Ovary (tissue), 3 donors: ENCODE results near the gene FAM107A.

ENCODE experiments used
- EP300 ChIP-seq: sonication (generic); formaldehyde crosslinking; IDR thresholded peaks from one replicate; pipeline ENCODE4 v1.6.1; 2017; ENCODE audit warnings: antibody characterized with exemption
- POLR2A ChIP-seq: fragments of 450-650 bp; IDR thresholded peaks from one replicate; pipeline ENCODE4 v1.6.1; 2017; ENCODE audit warnings: antibody characterized with exemption, mild to moderate bottlenecking, moderate library complexity
- TF ChIP-seq, protein P1 (sequence below), 3 donors: fragments of 450-650 bp in 2 of 3; fragments of 200-600 bp in 1 of 3; IDR thresholded peaks; one replicate each; pipeline versions ENCODE4 v1.5.1 to v1.8.0; 2016 to 2022; ENCODE audit warnings: antibody characterized with exemption in 3 of 3, mild to moderate bottlenecking in 1 of 3
- donor health status: DM: no; HTN: no; CAD: no.

GRCh38 chr3:58581328-58582091, 4.3 kb upstream of the FAM107A start:
- TF ChIP-seq, protein P1, sequence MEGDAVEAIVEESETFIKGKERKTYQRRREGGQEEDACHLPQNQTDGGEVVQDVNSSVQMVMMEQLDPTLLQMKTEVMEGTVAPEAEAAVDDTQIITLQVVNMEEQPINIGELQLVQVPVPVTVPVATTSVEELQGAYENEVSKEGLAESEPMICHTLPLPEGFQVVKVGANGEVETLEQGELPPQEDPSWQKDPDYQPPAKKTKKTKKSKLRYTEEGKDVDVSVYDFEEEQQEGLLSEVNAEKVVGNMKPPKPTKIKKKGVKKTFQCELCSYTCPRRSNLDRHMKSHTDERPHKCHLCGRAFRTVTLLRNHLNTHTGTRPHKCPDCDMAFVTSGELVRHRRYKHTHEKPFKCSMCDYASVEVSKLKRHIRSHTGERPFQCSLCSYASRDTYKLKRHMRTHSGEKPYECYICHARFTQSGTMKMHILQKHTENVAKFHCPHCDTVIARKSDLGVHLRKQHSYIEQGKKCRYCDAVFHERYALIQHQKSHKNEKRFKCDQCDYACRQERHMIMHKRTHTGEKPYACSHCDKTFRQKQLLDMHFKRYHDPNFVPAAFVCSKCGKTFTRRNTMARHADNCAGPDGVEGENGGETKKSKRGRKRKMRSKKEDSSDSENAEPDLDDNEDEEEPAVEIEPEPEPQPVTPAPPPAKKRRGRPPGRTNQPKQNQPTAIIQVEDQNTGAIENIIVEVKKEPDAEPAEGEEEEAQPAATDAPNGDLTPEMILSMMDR (IDR thresholded peaks at IDR 0.05) = no peak
- TF ChIP-seq POLR2A (no peak), EP300 (no peak)
